HEK293 (cell line): Measurements from ENCODE around the gene BMERB1.

Source experiments
- CTCF ChIA-PET: fragments of 350-600 bp; formaldehyde crosslinking; extraction: SDS; loops from one replicate; lab custom pipeline; 2021; ENCODE audit warnings: antibody characterized with exemption; lab: Yijun Ruan, JAX
- POLR2A ChIA-PET: fragments of 300-600 bp; formaldehyde crosslinking; extraction: SDS; loops from one replicate; lab custom pipeline; 2020; ENCODE audit warnings: antibody characterized with exemption, inconsistent platforms; lab: Yijun Ruan, JAX
- H3K27ac ChIP-seq: fragments of 200-500 bp; sonication (Bioruptor generic); 2 replicates; pipeline ENCODE4 v1.5.1; 2014; ENCODE audit warnings: low read depth, low read length, control low read depth, inconsistent platforms; ENCODE audit errors: extremely low read depth
- H3K36me3 ChIP-seq, 2 experiments: fragments of 200-500 bp in 1 of 2; sonication (Bioruptor generic) in 1 of 2; 1 replicate in 1 of 2; 2 replicates in 1 of 2; pipeline ENCODE4 v1.5.1; 2014 to 2017; ENCODE audit warnings: inconsistent platforms in 2 of 2, low read length in 2 of 2; ENCODE audit not compliant: control insufficient read depth in 2 of 2, insufficient read depth in 1 of 2
- H3K4me1 ChIP-seq: fragments of 200-500 bp; sonication (Bioruptor generic); 2 replicates; pipeline ENCODE4 v1.5.1; 2014; ENCODE audit warnings: mild to moderate bottlenecking, low read length, inconsistent platforms; ENCODE audit not compliant: control insufficient read depth, insufficient read depth
- H3K4me3 ChIP-seq: 2 replicates; pipeline ENCODE4 v1.5.1; 2011; ENCODE audit warnings: low read depth, mild to moderate bottlenecking, control low read depth, low read length, moderate library complexity
- H3K9me3 ChIP-seq: fragments of 200-500 bp; sonication (Bioruptor generic); 2 replicates; pipeline ENCODE4 v1.5.1; 2014; ENCODE audit warnings: low read depth, low read length, inconsistent platforms; ENCODE audit not compliant: control insufficient read depth, insufficient read depth
- KLF7 ChIP-seq: fragments of 450-650 bp; formaldehyde crosslinking; IDR thresholded peaks from 2 replicates; pipeline ENCODE4 v1.5.1; 2016; ENCODE audit warnings: missing biosample characterization, missing genetic modification characterization, borderline replicate concordance
- MEIS1 ChIP-seq: sonication (generic); formaldehyde crosslinking; IDR thresholded peaks from 2 replicates; pipeline ENCODE4 v1.8.1; 2022; ENCODE audit warnings: missing genetic modification reagents, mild to moderate bottlenecking, borderline replicate concordance
- REST ChIP-seq: fragments of 450-650 bp; formaldehyde crosslinking; IDR thresholded peaks from 2 replicates; pipeline ENCODE4 v1.5.1; 2016; ENCODE audit warnings: missing biosample characterization, missing genetic modification characterization
- ZBTB1 ChIP-seq: fragments of 450-650 bp; formaldehyde crosslinking; IDR thresholded peaks from 2 replicates; pipeline ENCODE4 v1.5.1; 2016; ENCODE audit warnings: missing biosample characterization, missing genetic modification characterization
- ZNF174 ChIP-seq: fragments of 450-650 bp; formaldehyde crosslinking; IDR thresholded peaks from 2 replicates; pipeline ENCODE4 v1.5.0; 2017; ENCODE audit warnings: missing biosample characterization, mild to moderate bottlenecking, missing genetic modification characterization
- ZNF18 ChIP-seq: fragments of 450-650 bp; formaldehyde crosslinking; IDR thresholded peaks from 2 replicates; pipeline ENCODE4 v1.5.1; 2016; ENCODE audit warnings: missing biosample characterization, missing genetic modification characterization
- ZNF2 ChIP-seq: fragments of 450-650 bp; formaldehyde crosslinking; IDR thresholded peaks from 2 replicates; pipeline ENCODE4 v1.5.1; 2016; ENCODE audit warnings: missing biosample characterization, missing genetic modification characterization
- ZNF23 ChIP-seq: fragments of 450-650 bp; formaldehyde crosslinking; IDR thresholded peaks from 2 replicates; pipeline ENCODE4 v1.5.1; 2016; ENCODE audit warnings: missing biosample characterization, missing genetic modification characterization, borderline replicate concordance
- ZNF239 ChIP-seq: fragments of 450-650 bp; formaldehyde crosslinking; IDR thresholded peaks from 2 replicates; pipeline ENCODE4 v1.5.1; 2016; ENCODE audit warnings: missing biosample characterization, missing genetic modification characterization
- ZNF366 ChIP-seq: fragments of 450-650 bp; formaldehyde crosslinking; conservative IDR thresholded peaks from 2 replicates; pipeline ENCODE4 v1.5.1; 2016; ENCODE audit warnings: missing biosample characterization, missing genetic modification characterization
- ZNF501 ChIP-seq: fragments of 450-650 bp; formaldehyde crosslinking; IDR thresholded peaks from 2 replicates; pipeline ENCODE4 v1.5.1; 2016; ENCODE audit warnings: missing biosample characterization, missing genetic modification characterization
- ZNF513 ChIP-seq: fragments of 450-650 bp; IDR thresholded peaks from 2 replicates; pipeline ENCODE4 v1.5.1; 2018; ENCODE audit warnings: missing biosample characterization, missing genetic modification characterization
- ZNF623 ChIP-seq: fragments of 450-650 bp; formaldehyde crosslinking; IDR thresholded peaks from 2 replicates; pipeline ENCODE4 v1.5.1; 2016; ENCODE audit warnings: missing biosample characterization, missing genetic modification characterization
- ZNF654 ChIP-seq: fragments of 450-650 bp; formaldehyde crosslinking; IDR thresholded peaks from 2 replicates; pipeline ENCODE4 v1.5.1; 2016; ENCODE audit warnings: low read depth, missing biosample characterization, missing genetic modification characterization
- ZNF704 ChIP-seq: fragments of 450-650 bp; formaldehyde crosslinking; IDR thresholded peaks from 2 replicates; pipeline ENCODE4 v1.5.1; 2016; ENCODE audit warnings: missing biosample characterization, missing genetic modification characterization

BMERB1 gene

GRCh38 chr16:15601212-15601879 is 167.0 kb downstream of the BMERB1 start:
- CTCF ChIA-PET, result interaction anchor here (0.9 kb wide), 1 partner anchor 13 kb away, joined by 3 read pairs; no protein-coding TSS in a partner anchor
- no peaks in the 10 kb centered on the region for H3K9me3 ChIP-seq
- H3K36me3 ChIP-seq, result peaks cover 24 to 99% of the 10 kb centered on the region in 2 experiments
- no peak overlapping the region for H3K27ac ChIP-seq
- H3K4me1 ChIP-seq, result no peaks in the 10 kb centered on the region
- no peak overlapping the region for H3K4me3 ChIP-seq
- TF ChIP-seq ZNF623 (tag by site-specific recombination), result no peak
- peak; percentile 98 for TF ChIP-seq REST (tag by site-specific recombination)
- POLR2A ChIA-PET, result no interaction called here

GRCh38 chr16:15602285-15603044 is 168.1 kb downstream of the BMERB1 start:
- TF ChIP-seq ZNF366 (tag by site-specific recombination) (0 out of 2 replicates have a peak, but pooled peaks have one; percentile 32), ZBTB1 (no peak), ZNF513 (peak; percentile 96)
- TF ChIP-seq, all 188 proteins: peak for 2
- H3K9me3 ChIP-seq, result no peaks in the 10 kb centered on the region
- H3K4me1 ChIP-seq, result no peaks in the 10 kb centered on the region
- H3K27ac ChIP-seq, result no peak overlapping the region
- H3K4me3 ChIP-seq, result no peak overlapping the region
- ChIA-PET POLR2A (no interaction called here), CTCF (no interaction called here)
- peaks cover 24 to 97% of the 10 kb centered on the region in 2 experiments for H3K36me3 ChIP-seq

GRCh38 chr16:15604460-15605440 is 170.4 kb downstream of the BMERB1 start:
- H3K4me3 ChIP-seq, result no peak overlapping the region
- H3K4me1 ChIP-seq, result no peaks in the 10 kb centered on the region
- H3K27ac ChIP-seq, result no peak overlapping the region
- CTCF ChIA-PET, result interaction anchor here (0.5 to 0.9 kb wide), 3 partner anchors 9 to 54 kb away, joined by 3 to 4 read pairs (median 3); no protein-coding TSS in a partner anchor
- H3K9me3 ChIP-seq, result no peaks in the 10 kb centered on the region
- H3K36me3 ChIP-seq, result peaks cover 35 to 93% of the 10 kb centered on the region in 2 experiments
- POLR2A ChIA-PET, result no interaction called here
- no peak for TF ChIP-seq ZNF704
- TF ChIP-seq ZNF18 (tag by site-specific recombination), result no peak
- TF ChIP-seq ZNF2 (tag by site-specific recombination), result no peak
- no peak for TF ChIP-seq MEIS1 (CRISPR knock-in tag)
- no peak for TF ChIP-seq ZNF23 (tag by site-specific recombination)
- no peak for TF ChIP-seq ZNF501 (tag by site-specific recombination)
- TF ChIP-seq ZNF174, result no peak
- TF ChIP-seq ZNF239 (tag by site-specific recombination), result no peak
- TF ChIP-seq REST (tag by site-specific recombination), result no peak
- TF ChIP-seq KLF7 (tag by site-specific recombination), result no peak
- no peak for TF ChIP-seq ZNF654 (tag by site-specific recombination)
